HG02852 (cell line): ENCODE measurements around the gene MOB3B.
"Not testable (repeated sequence)": the region's sequence is repeated elsewhere in the genome, so short reads cannot be mapped to it uniquely, and the experiment has no call there.

Source experiments
- ATAC-seq: cut with Tn5 transposase; IDR thresholded peaks from one replicate; pipeline ENCODE4 v1.9.1; 2021; ENCODE audit warnings: mild to moderate bottlenecking, moderate library complexity; ENCODE audit not compliant: unreplicated experiment

The MOB3B gene

GRCh38 chr9:27519466-27520465 is 9.8 kb downstream of the MOB3B start:
- no peak for ATAC-seq

- no peak for ATAC-seq
Measured at GRCh38 chr9:27518809-27519208, 10.8 kb downstream of the MOB3B start.

GRCh38 chr9:27518006-27518405 is 11.6 kb downstream of the MOB3B start:
- no peak for ATAC-seq

- ATAC-seq, result no peak
Measured at GRCh38 chr9:27514551-27514950, 15.1 kb downstream of the MOB3B start.

GRCh38 chr9:27511771-27512170 is 17.8 kb downstream of the MOB3B start:
- no peak for ATAC-seq

GRCh38 chr9:27510780-27511179 is 18.8 kb downstream of the MOB3B start:
- no peak for ATAC-seq

GRCh38 chr9:27506981-27507380 is 22.6 kb downstream of the MOB3B start:
- no peak for ATAC-seq

GRCh38 chr9:27505744-27506161 is 23.9 kb downstream of the MOB3B start:
- ATAC-seq, result no peak

- ATAC-seq, result peak; percentile 70
Measured at GRCh38 chr9:27504259-27504658, 25.4 kb downstream of the MOB3B start.

GRCh38 chr9:27503623-27504022 is 26.0 kb downstream of the MOB3B start:
- no peak for ATAC-seq

- ATAC-seq, result not testable (repeated sequence)
Measured at GRCh38 chr9:27500902-27501301, 28.7 kb downstream of the MOB3B start.

GRCh38 chr9:27499451-27499850 is 30.2 kb downstream of the MOB3B start:
- ATAC-seq, result peak; percentile 56

- ATAC-seq, result no peak
Measured at GRCh38 chr9:27497883-27498417, 31.7 kb downstream of the MOB3B start.

- ATAC-seq, result no peak
Measured at GRCh38 chr9:27496135-27496504, 33.5 kb downstream of the MOB3B start.

GRCh38 chr9:27495480-27496134 is 34.0 kb downstream of the MOB3B start:
- ATAC-seq, result no peak

GRCh38 chr9:27491154-27491553 is 38.5 kb downstream of the MOB3B start:
- ATAC-seq, result peak; percentile 52

GRCh38 chr9:27489087-27489876 is 40.3 kb downstream of the MOB3B start:
- ATAC-seq, result peak; percentile 80

GRCh38 chr9:27487927-27488326 is 41.7 kb downstream of the MOB3B start:
- ATAC-seq, result no peak

GRCh38 chr9:27487128-27487640 is 42.4 kb downstream of the MOB3B start:
- ATAC-seq, result no peak

- peak; percentile 82 for ATAC-seq
Measured at GRCh38 chr9:27485158-27485557, 44.5 kb downstream of the MOB3B start.

- ATAC-seq, result no peak
Measured at GRCh38 chr9:27483576-27483975, 46.0 kb downstream of the MOB3B start.
